ENCODE results near the gene KIFC3. TPM values are rescaled to one million over a fixed set of nuclear protein-coding genes. Genes with fewer than 3 reads are reported as not detected.

The KIFC3 gene
- total RNA-seq, 4 donors from 2014 or later: 50.9 to 87.0 (median 60.2) TPM

DNA sequence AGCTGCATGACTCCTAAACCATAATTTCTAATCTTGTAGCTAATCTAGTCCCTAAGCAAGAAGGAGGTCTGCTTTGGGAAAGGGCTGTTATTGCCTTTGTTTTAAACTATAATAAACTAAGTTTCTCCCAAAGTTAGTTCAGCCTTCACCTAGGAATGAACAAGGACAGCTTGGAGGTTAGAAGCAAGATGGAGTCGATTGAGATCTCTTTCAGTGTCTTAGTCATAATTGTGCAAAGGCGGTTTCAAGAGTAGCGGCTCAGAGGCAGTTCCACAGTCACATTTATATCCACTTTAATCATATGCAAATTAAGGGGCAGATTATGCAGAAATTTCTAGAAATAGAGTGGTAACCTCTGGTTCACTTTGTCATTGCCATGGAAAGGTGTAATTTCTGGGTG is 90.3 kb downstream of the KIFC3 start:
- DNase-seq (ENCODE audit: low spot score in 2 of 2): no peak
- WGBS, 2 donors: 90 to 98% methylated on average over 3 of the region's 3 CpGs
- Histone ChIP-seq H3K4me3 (no peak overlapping the region), H3K27me3 (no peaks in the 10 kb centered on the region), H3K27ac (no peak overlapping the region), H3K36me3 (no peaks in the 10 kb centered on the region), H3K4me1 (no peaks in the 10 kb centered on the region), H3K9me3 (no peaks in the 10 kb centered on the region)
- TF ChIP-seq POLR2A (IDR thresholded peaks at IDR 0.05) (no peak), EP300 (IDR thresholded peaks at IDR 0.05) (no peak)
- TF ChIP-seq, protein P1, sequence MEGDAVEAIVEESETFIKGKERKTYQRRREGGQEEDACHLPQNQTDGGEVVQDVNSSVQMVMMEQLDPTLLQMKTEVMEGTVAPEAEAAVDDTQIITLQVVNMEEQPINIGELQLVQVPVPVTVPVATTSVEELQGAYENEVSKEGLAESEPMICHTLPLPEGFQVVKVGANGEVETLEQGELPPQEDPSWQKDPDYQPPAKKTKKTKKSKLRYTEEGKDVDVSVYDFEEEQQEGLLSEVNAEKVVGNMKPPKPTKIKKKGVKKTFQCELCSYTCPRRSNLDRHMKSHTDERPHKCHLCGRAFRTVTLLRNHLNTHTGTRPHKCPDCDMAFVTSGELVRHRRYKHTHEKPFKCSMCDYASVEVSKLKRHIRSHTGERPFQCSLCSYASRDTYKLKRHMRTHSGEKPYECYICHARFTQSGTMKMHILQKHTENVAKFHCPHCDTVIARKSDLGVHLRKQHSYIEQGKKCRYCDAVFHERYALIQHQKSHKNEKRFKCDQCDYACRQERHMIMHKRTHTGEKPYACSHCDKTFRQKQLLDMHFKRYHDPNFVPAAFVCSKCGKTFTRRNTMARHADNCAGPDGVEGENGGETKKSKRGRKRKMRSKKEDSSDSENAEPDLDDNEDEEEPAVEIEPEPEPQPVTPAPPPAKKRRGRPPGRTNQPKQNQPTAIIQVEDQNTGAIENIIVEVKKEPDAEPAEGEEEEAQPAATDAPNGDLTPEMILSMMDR (IDR thresholded peaks at IDR 0.05): no peak

DNA sequence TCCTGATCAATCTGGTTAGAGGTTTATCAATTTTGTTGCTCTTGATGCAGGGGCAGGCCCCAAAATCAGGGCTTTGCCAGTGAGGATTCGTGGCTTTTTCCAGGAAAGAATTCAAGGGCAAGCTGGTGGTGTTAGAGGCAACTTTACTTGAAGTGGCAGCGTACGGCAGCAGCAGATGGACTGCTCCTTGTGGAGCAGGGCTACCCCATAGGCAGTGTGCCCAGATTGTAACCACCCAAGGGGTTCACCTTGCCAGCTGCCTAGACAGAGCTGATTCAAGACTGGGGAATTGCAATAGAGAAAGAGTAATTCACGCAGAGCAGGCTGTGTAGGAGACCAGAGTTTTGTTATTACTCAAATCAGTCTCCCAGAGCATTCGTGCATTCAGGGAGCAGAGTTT is 90.9 kb downstream of the KIFC3 start:
- Histone ChIP-seq H3K4me1 (no peaks in the 10 kb centered on the region), H3K4me3 (no peak overlapping the region), H3K27me3 (no peaks in the 10 kb centered on the region), H3K27ac (no peak overlapping the region), H3K36me3 (no peaks in the 10 kb centered on the region), H3K9me3 (no peaks in the 10 kb centered on the region)
- no peak for DNase-seq (ENCODE audit: low spot score in 2 of 2)
- no peak for TF ChIP-seq POLR2A (IDR thresholded peaks at IDR 0.05)
- TF ChIP-seq, protein P1 (IDR thresholded peaks at IDR 0.05): no peak
- no peak for TF ChIP-seq EP300 (IDR thresholded peaks at IDR 0.05)
- WGBS, 2 donors: 86 to 90% methylated on average over 5 of the region's 5 CpGs

DNA sequence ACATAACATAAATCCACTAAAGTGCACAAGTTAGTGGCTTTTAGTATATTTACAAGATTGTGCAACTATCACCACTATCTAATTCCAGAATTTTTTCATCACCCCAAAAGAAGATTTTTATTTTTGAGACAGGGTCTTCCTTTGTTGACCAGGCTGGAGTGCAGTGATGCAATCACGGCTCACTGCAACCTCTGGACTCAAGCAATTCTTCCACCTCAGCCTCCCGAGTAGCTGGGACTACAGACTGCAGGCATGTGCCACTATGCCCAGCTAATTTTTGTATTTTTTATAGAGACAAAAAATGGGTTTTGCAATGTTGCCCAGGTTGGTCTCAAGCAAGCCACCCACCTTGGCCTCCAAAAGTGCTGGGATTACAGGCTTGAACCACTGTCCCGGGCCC is 92.6 kb downstream of the KIFC3 start:
- 77 to 81% methylated on average over 3 of the region's 3 CpGs for WGBS, 2 donors
- TF ChIP-seq POLR2A (IDR thresholded peaks at IDR 0.05) (no peak), EP300 (IDR thresholded peaks at IDR 0.05) (no peak)
- TF ChIP-seq, protein P1 (IDR thresholded peaks at IDR 0.05): no peak
- H3K4me1 ChIP-seq: no peaks in the 10 kb centered on the region
- H3K27ac ChIP-seq: no peak overlapping the region
- H3K27me3 ChIP-seq: no peaks in the 10 kb centered on the region
- H3K4me3 ChIP-seq: no peak overlapping the region
- H3K36me3 ChIP-seq: no peaks in the 10 kb centered on the region
- no peak for DNase-seq (ENCODE audit: low spot score in 2 of 2)
- no peaks in the 10 kb centered on the region for H3K9me3 ChIP-seq

Small RNA genes lying within 50 kb of the gene (small RNA-seq; reads per million reads assigned to genes)
- gene MIR6772 (not detected), gene RNU6-20P (not detected)

Other genes with a start within 250 kb of the KIFC3 start
- 10 to 100 TPM in 3 of 4 donors, 1 to 10 TPM in 1; 9.0 to 59.4 (median 41.8) TPM for gene ADGRG1, start 173.9 kb downstream of the KIFC3 start, total RNA-seq
- gene ADGRG3, start 134.2 kb downstream of the KIFC3 start, total RNA-seq: 1 to 10 TPM in 1 of 4 donors, under 1 TPM in 2, not detected in 1; 0.21 to 1.8 (median 0.90) TPM
- 1 to 10 TPM in 1 of 4 donors, under 1 TPM in 1, not detected in 2; 0.22 to 2.1 TPM for gene DRC7, start 107.7 kb downstream of the KIFC3 start, total RNA-seq
- gene KATNB1, start 66.7 kb downstream of the KIFC3 start, total RNA-seq: 10 to 100 TPM; 21.0 to 36.8 (median 27.5) TPM
- not detected for gene CNGB1, start 168.6 kb upstream of the KIFC3 start, total RNA-seq
- gene ZNF319, start 198.2 kb upstream of the KIFC3 start, total RNA-seq: 10 to 100 TPM in 1 of 4 donors, 1 to 10 TPM in 3; 7.5 to 11.6 (median 9.1) TPM
- gene USB1, start 198.9 kb upstream of the KIFC3 start, total RNA-seq: 10 to 100 TPM; 23.1 to 80.4 (median 31.6) TPM
- 10 to 100 TPM; 11.4 to 32.9 (median 28.4) TPM for gene MMP15, start 223.3 kb upstream of the KIFC3 start, total RNA-seq